ENCODE measurements around the gene IFFO2. TPM values are rescaled to one million over a fixed set of nuclear protein-coding genes. Genes with fewer than 3 reads are reported as not detected.
A peak's percentile ranks its signal among the peaks of the same experiment; 100 is the strongest.

Gene IFFO2
- total RNA-seq, 1 experiment from 2014 or later, result 3.5 TPM

GRCh38 chr1:18972531-18972930, 16.1 kb upstream of the IFFO2 start:
- no peak for DNase-seq (ENCODE audit: low spot score)

GRCh38 chr1:18970762-18971161, 14.3 kb upstream of the IFFO2 start:
- no peak for DNase-seq (ENCODE audit: low spot score)

- no peak for DNase-seq (ENCODE audit: low spot score)
Observed at GRCh38 chr1:18970358-18970757, 13.9 kb upstream of the IFFO2 start.

- no peak for DNase-seq (ENCODE audit: low spot score)
Observed at GRCh38 chr1:18967066-18967690, 10.7 kb upstream of the IFFO2 start.

- peak; percentile 73 for DNase-seq (ENCODE audit: low spot score)
Observed at GRCh38 chr1:18965206-18966173, 9.0 kb upstream of the IFFO2 start.

GRCh38 chr1:18963968-18964367, 7.5 kb upstream of the IFFO2 start:
- DNase-seq (ENCODE audit: low spot score), result no peak

GRCh38 chr1:18962855-18963737, 6.6 kb upstream of the IFFO2 start:
- no peak for DNase-seq (ENCODE audit: low spot score)

- DNase-seq (ENCODE audit: low spot score), result no peak
Observed at GRCh38 chr1:18962121-18962721, 5.7 kb upstream of the IFFO2 start.

GRCh38 chr1:18960821-18961220, 4.3 kb upstream of the IFFO2 start:
- DNase-seq (ENCODE audit: low spot score), result no peak

- DNase-seq (ENCODE audit: low spot score), result no peak
Observed at GRCh38 chr1:18960409-18960808, 3.9 kb upstream of the IFFO2 start.

GRCh38 chr1:18959591-18959990, 3.1 kb upstream of the IFFO2 start:
- no peak for DNase-seq (ENCODE audit: low spot score)

GRCh38 chr1:18957532-18958300, 1.2 kb upstream of the IFFO2 start:
- no peak for DNase-seq (ENCODE audit: low spot score)

GRCh38 chr1:18957136-18957521, 653 bp upstream of the IFFO2 start:
- DNase-seq (ENCODE audit: low spot score), result no peak

- DNase-seq (ENCODE audit: low spot score), result no peak
Observed at GRCh38 chr1:18955441-18956192, 859 bp downstream of the IFFO2 start.

- DNase-seq (ENCODE audit: low spot score), result no peak
Observed at GRCh38 chr1:18955131-18955440, 1.4 kb downstream of the IFFO2 start.

- DNase-seq (ENCODE audit: low spot score), result no peak
Observed at GRCh38 chr1:18954270-18955071, 2.0 kb downstream of the IFFO2 start.

- no peak for DNase-seq (ENCODE audit: low spot score)
Observed at GRCh38 chr1:18953731-18954231, 2.7 kb downstream of the IFFO2 start.

GRCh38 chr1:18951818-18952391, 4.6 kb downstream of the IFFO2 start:
- DNase-seq (ENCODE audit: low spot score), result no peak

- no peak for DNase-seq (ENCODE audit: low spot score)
Observed at GRCh38 chr1:18951416-18951815, 5.1 kb downstream of the IFFO2 start.

Data from H4 (cell line).